GM12878 (cell line): ENCODE data around the gene MEF2C. TPM values are rescaled to one million over a fixed set of nuclear protein-coding genes. Genes with fewer than 3 reads are reported as not detected.

Source experiments
- BCL3 ChIP-seq: IDR thresholded peaks from 2 replicates; pipeline ENCODE4 v1.6.1; 2011; ENCODE audit warnings: borderline replicate concordance, low read depth, mild to moderate bottlenecking, moderate library complexity, low read length; ENCODE audit not compliant: insufficient read depth, poor library complexity, severe bottlenecking
- CBX5 ChIP-seq: sonication (generic); IDR thresholded peaks from 2 replicates; pipeline ENCODE4 v1.6.1; 2016; ENCODE audit warnings: low read depth, moderate library complexity, mild to moderate bottlenecking, inconsistent platforms
- E2F8 ChIP-seq: fragments of 450-650 bp; IDR thresholded peaks from 2 replicates; pipeline ENCODE4 v1.6.1; 2018; ENCODE audit warnings: mild to moderate bottlenecking, low read depth, moderate library complexity; ENCODE audit not compliant: partially characterized antibody
- E4F1 ChIP-seq: fragments of 450-650 bp; IDR thresholded peaks from 2 replicates; pipeline ENCODE4 v1.6.1; 2018; ENCODE audit warnings: borderline replicate concordance, mild to moderate bottlenecking; ENCODE audit not compliant: partially characterized antibody
- FOS ChIP-seq: IDR thresholded peaks from 3 replicates; pipeline ENCODE4 v1.6.1; 2011; ENCODE audit warnings: borderline replicate concordance; ENCODE audit not compliant: insufficient read length; ENCODE audit errors: extremely low read depth
- FOXM1 ChIP-seq: IDR thresholded peaks from 2 replicates; pipeline ENCODE4 v1.6.1; 2012; ENCODE audit warnings: low read depth, mild to moderate bottlenecking, inconsistent platforms, low read length, moderate library complexity
- HDGF ChIP-seq: fragments of 450-650 bp; IDR thresholded peaks from 2 replicates; pipeline ENCODE4 v1.6.1; 2016; ENCODE audit warnings: antibody characterized with exemption
- MAX ChIP-seq: IDR thresholded peaks from 2 replicates; pipeline ENCODE4 v1.6.1; 2012; ENCODE audit warnings: low read depth, low read length, improper control_type of control experiment
- MEF2A ChIP-seq: IDR thresholded peaks from 2 replicates; pipeline ENCODE4 v1.6.1; 2011; ENCODE audit warnings: low read depth, mild to moderate bottlenecking, low read length, moderate library complexity; ENCODE audit not compliant: insufficient read depth
- NFYB ChIP-seq: IDR thresholded peaks from 2 replicates; pipeline ENCODE4 v1.6.1; 2011; ENCODE audit warnings: low read depth, mild to moderate bottlenecking, low read length, improper control_type of control experiment, moderate library complexity; ENCODE audit not compliant: insufficient read depth
- NRF1 ChIP-seq: conservative IDR thresholded peaks from 2 replicates; pipeline ENCODE4 v1.6.1; 2011; ENCODE audit warnings: mild to moderate bottlenecking, low read depth, low read length, improper control_type of control experiment
- PKNOX1 ChIP-seq: fragments of 450-650 bp; IDR thresholded peaks from 2 replicates; pipeline ENCODE4 v1.6.1; 2016; ENCODE audit warnings: mild to moderate bottlenecking
- POU2F2 ChIP-seq: IDR thresholded peaks from 3 replicates; pipeline ENCODE4 v1.6.1; 2011; ENCODE audit warnings: low read depth, mild to moderate bottlenecking, low read length, borderline replicate concordance
- RCOR1 ChIP-seq: conservative IDR thresholded peaks from 2 replicates; pipeline ENCODE4 v1.6.1; 2012; ENCODE audit warnings: low read depth, low read length, improper control_type of control experiment
- SIN3A ChIP-seq: IDR thresholded peaks from 2 replicates; pipeline ENCODE4 v1.6.1; 2012; ENCODE audit warnings: low read depth, low read length, improper control_type of control experiment
- SMAD1 ChIP-seq: fragments of 450-650 bp; IDR thresholded peaks from 2 replicates; pipeline ENCODE4 v1.6.1; 2018; ENCODE audit warnings: mild to moderate bottlenecking, low read depth; ENCODE audit not compliant: partially characterized antibody
- SUZ12 ChIP-seq: fragments of 200-600 bp; sonication (generic); IDR thresholded peaks from one replicate; pipeline ENCODE4 v1.6.1; 2018; ENCODE audit warnings: antibody characterized with exemption, mild to moderate bottlenecking; ENCODE audit not compliant: unreplicated experiment
- TCF7 ChIP-seq: IDR thresholded peaks from 2 replicates; pipeline ENCODE4 v1.6.1; 2014; ENCODE audit warnings: antibody characterized with exemption, borderline replicate concordance
- ZBTB33 ChIP-seq: fragments of 450-650 bp; IDR thresholded peaks from 2 replicates; pipeline ENCODE4 v1.6.1; 2017; ENCODE audit warnings: mild to moderate bottlenecking
- polyA plus RNA-seq, 11 experiments: library from polyadenylated mRNA; depleted of rRNA in 4 of 11; unstranded in 6 of 11; stranded (reverse) in 5 of 11; fragments of >200 nt; fragmentation: Nextera tagmentation in 4 of 11; fragmentation: Illumina TruSeq in 1 of 11; extraction: Ambion mirVana in 4 of 11; extraction: Trizol in 1 of 11; gene quantifications; 1 replicate in 1 of 11; 2 replicates in 10 of 11; pipeline versions ENCODE4 v1.2.1 to v1.2.3, GENCODE V29; 2011 to 2016; ENCODE audit warnings: inconsistent platforms in 2 of 11, missing spikeins in 2 of 11, low read depth in 1 of 11
- total RNA-seq, 4 experiments: library from RNA; depleted of rRNA in 3 of 4; stranded (reverse); fragments of >200 nt in 3 of 4; fragmentation: Illumina TruSeq in 1 of 4; extraction: Trizol in 1 of 4; gene quantifications; 2 replicates each; pipeline versions ENCODE4 v1.2.1 to v1.2.3, GENCODE V29; 2013 to 2021

MEF2C gene
- total and polyA plus RNA-seq, 10 of the 15 experiments (the other 5 are each of a cell fraction or from before 2014, with no cell fraction given): 104 to 225 (median 180) TPM

- TF ChIP-seq CBX5 (0 out of 2 replicates have a peak, but pooled peaks have one; percentile 55), SMAD1 (no peak), SUZ12 (no peak), HDGF (no peak), FOXM1 (0 out of 2 replicates have a peak, but pooled peaks have one; percentile 19), FOS (no peak), SIN3A (no peak), PKNOX1 (peak; percentile 27; the same call in 1 of the 2 replicates), MEF2A (no peak), E4F1 (no peak), POU2F2 (no peak), NFYB (no peak), NRF1 (no peak), TCF7 (no peak), MAX (no peak), E2F8 (no peak), RCOR1 (no peak), ZBTB33 (no peak), BCL3 (no peak)
These were observed 153.7 kb downstream of the MEF2C start (continued) for GRCh38 chr5:88729084-88729828.
